Left lung (tissue), 10 donors: Measurements from ENCODE around the gene FCN1. TPM values are rescaled to one million over a fixed set of nuclear protein-coding genes. Genes with fewer than 3 reads are reported as not detected.

Source experiments
- ATAC-seq: fragments of 200-7000 bp; cut with Tn5 transposase; one replicate; pipeline ENCODE4 v1.9.1; 2020; ENCODE audit warnings: moderate library complexity
- DNase-seq, 4 donors: peaks; one replicate each; pipeline ENCODE4 v3.0.0-alpha.2; 2013 to 2020
- H3K27ac ChIP-seq, 2 donors: fragments of 200-600 bp; sonication (generic) in 1 of 2; one replicate each; pipeline versions ENCODE4 v1.5.0 to v1.8.0; 2020 to 2021
- H3K27me3 ChIP-seq, 2 donors: fragments of 200-600 bp; sonication (generic) in 1 of 2; one replicate each; pipeline versions ENCODE4 v1.5.0 to v1.8.0; 2020 to 2021
- H3K36me3 ChIP-seq, 2 donors: fragments of 200-600 bp; sonication (generic) in 1 of 2; one replicate each; pipeline versions ENCODE4 v1.5.0 to v1.8.0; 2020 to 2021
- H3K4me1 ChIP-seq, 2 donors: fragments of 200-600 bp; one replicate each; pipeline ENCODE4 v1.8.0; 2021
- H3K4me3 ChIP-seq, 2 donors: fragments of 200-600 bp; sonication (generic) in 1 of 2; one replicate each; pipeline versions ENCODE4 v1.5.0 to v1.8.0; 2020 to 2021; ENCODE audit warnings: mild to moderate bottlenecking in 1 of 2
- H3K9me3 ChIP-seq, 2 donors: fragments of 200-600 bp; sonication (generic) in 1 of 2; one replicate each; pipeline versions ENCODE4 v1.5.0 to v1.8.0; 2020 to 2021
- intact Hi-C, 2 donors: fragments of 100-400 bp; cut with DNase I; formaldehyde crosslinking; loops; one replicate each; pipeline versions ENCODE4 v1.11.2 to v1.14.2; 2022
- polyA plus RNA-seq, 6 donors: library from polyadenylated mRNA; unstranded; fragments of 120-200 nt; gene quantifications; one replicate each; pipeline ENCODE4 v1.2.1, GENCODE V29; 2013; ENCODE audit not compliant: insufficient read length in 6 of 6
- total RNA-seq, 2 donors: library from RNA; stranded (reverse); fragmentation: NEBNext Ultra II Directional; extraction: Animal tissue kit (Norgen Biotek cat#: 25700); gene quantifications; one replicate each; pipeline ENCODE4 v1.2.1, GENCODE V29; 2021
- TF ChIP-seq, protein P1 (sequence below), 2 donors: fragments of 200-600 bp; sonication (generic) in 1 of 2; IDR thresholded peaks; one replicate each; pipeline versions ENCODE4 v1.5.0 to v1.8.0; 2021; ENCODE audit warnings: antibody characterized with exemption in 2 of 2
- donor health status: DM: no; HTN: yes; CAD: no.
- donor health status: DM: no; HTN: no; CAD: no.

Gene FCN1
- total and polyA plus RNA-seq, 8 donors = 3.4 to 72.1 (median 5.7) TPM

DNA sequence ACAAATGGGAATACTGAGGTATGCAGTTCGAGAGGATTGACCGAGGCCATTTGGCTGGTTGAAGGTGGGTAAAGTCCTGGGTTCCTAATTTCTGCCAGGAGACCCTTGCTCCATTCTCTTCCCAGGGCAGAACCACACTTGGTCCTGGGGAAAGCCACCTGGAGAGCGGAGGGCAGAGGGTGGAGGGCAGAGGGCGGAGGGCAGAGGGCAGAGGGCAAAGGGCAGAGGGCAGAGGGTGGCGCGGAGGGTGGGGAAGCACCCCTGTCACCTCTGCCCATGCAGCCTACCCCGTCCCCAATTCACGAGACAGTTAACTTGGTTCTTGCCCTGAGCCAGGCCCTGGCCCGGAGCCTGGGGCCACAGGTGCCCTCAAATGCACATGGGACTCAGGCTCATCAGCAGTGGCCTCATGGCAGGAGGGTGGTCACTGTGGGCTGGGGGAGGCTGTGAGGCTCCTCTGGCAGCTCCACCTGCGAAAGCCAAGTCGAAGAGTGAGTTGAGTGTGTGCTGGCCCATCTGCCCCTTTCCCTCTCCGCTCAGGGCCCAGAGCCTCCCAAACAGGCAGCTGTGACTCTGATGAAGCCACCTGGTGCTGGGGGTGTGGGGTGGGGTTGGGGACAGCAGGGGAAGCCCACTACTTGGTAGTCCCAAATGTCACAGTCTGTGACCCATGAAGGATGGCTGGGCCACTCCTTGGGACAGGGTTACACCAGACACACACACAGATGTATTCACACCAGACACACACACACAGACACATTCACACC, 28.0 kb upstream of the FCN1 start:
- ATAC-seq (no peak), DNase-seq (no peak)
- Histone ChIP-seq H3K27me3 (peaks cover 12 to 67% of the 10 kb centered on the region in 2 donors), H3K36me3 (no peaks in the 10 kb centered on the region), H3K4me1 (no peaks in the 10 kb centered on the region), H3K9me3 (no peaks in the 10 kb centered on the region), H3K4me3 (no peak overlapping the region), H3K27ac (no peak overlapping the region)
- TF ChIP-seq, protein P1, sequence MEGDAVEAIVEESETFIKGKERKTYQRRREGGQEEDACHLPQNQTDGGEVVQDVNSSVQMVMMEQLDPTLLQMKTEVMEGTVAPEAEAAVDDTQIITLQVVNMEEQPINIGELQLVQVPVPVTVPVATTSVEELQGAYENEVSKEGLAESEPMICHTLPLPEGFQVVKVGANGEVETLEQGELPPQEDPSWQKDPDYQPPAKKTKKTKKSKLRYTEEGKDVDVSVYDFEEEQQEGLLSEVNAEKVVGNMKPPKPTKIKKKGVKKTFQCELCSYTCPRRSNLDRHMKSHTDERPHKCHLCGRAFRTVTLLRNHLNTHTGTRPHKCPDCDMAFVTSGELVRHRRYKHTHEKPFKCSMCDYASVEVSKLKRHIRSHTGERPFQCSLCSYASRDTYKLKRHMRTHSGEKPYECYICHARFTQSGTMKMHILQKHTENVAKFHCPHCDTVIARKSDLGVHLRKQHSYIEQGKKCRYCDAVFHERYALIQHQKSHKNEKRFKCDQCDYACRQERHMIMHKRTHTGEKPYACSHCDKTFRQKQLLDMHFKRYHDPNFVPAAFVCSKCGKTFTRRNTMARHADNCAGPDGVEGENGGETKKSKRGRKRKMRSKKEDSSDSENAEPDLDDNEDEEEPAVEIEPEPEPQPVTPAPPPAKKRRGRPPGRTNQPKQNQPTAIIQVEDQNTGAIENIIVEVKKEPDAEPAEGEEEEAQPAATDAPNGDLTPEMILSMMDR (IDR thresholded peaks at IDR 0.05) = no peak
- intact Hi-C loops = no loop called here

DNA sequence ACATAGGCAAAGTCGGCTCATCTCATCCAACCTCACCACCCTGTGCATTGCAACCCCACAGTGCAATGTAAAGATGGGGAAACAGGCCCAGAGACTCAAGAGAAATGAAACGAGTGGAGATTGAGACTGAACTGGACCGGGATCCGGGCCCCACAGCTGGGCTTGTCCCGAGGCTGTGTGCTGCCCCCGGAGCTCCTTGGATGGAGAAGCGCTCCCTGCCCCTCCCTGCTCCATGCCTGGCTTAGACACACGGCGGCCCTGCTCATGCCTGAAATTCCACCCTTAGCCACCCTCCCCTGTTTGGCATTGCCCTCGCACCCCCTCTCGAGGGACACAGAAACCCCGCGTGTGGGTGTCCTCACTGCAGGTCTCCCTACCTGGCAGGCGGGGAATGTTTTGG, 27.2 kb upstream of the FCN1 start:
- peak in 1 of 4 donors; percentile 23 for DNase-seq
- Histone ChIP-seq H3K36me3 (no peaks in the 10 kb centered on the region), H3K9me3 (no peaks in the 10 kb centered on the region), H3K4me1 (no peaks in the 10 kb centered on the region), H3K4me3 (no peak overlapping the region), H3K27ac (no peak overlapping the region), H3K27me3 (peaks cover 12 to 70% of the 10 kb centered on the region in 2 donors)
- intact Hi-C loops = no loop called here
- ATAC-seq = peak; percentile 11
- TF ChIP-seq, protein P1 (IDR thresholded peaks at IDR 0.05) = no peak

DNA sequence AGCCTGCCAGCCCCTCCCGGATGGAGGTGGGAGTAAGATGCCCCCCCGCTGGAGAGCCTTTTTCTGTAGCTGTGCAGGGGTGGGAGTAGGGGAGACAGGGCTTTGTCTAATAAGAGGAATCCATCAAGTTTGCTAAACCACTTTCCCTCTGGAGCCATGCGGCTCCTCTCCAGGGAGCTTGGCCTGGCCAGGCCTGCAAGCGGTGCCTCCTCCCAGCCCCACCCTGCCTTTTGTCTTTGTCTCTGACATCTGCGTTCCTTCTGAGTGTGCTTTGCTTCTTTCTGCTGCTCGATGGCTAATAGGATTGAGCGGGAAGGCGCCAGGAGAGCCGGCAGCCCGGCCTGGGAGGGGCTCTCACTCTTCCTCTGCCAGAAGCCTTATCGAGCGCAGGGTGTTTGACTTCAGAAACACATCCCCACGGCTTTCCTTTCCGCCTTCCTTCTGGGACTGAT, 26.7 kb upstream of the FCN1 start:
- no peaks in the 10 kb centered on the region for H3K4me1 ChIP-seq
- no peak overlapping the region for H3K27ac ChIP-seq
- peak in 2 of 4 donors; percentile 75 to 77 for DNase-seq
- H3K9me3 ChIP-seq = no peaks in the 10 kb centered on the region
- peaks cover 12 to 71% of the 10 kb centered on the region in 2 donors for H3K27me3 ChIP-seq
- H3K4me3 ChIP-seq = no peak overlapping the region
- no peaks in the 10 kb centered on the region for H3K36me3 ChIP-seq
- TF ChIP-seq, protein P1 (IDR thresholded peaks at IDR 0.05) = no peak
- intact Hi-C loops = no loop called here
- ATAC-seq = peak; percentile 50

DNA sequence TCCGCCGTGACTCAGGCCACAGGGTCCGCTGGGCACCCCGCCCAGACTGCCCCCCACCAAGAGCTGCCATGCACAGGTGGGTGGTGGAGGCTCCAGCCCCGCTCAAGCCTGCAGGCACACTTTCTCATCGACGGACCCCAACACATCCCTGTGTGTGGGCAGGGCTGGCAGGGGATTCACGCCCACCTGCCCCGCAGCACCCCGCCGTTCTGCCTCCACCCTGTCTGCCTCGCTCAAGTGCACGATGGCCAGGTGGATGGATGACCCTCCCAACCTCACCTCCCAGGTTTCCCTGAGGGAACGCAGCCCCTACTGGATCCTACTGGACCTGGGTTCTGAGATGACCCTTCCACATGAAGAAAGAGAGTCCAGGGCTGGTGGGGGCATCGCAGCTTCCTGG, 26.1 kb upstream of the FCN1 start:
- ATAC-seq = no peak
- Histone ChIP-seq H3K27ac (no peak overlapping the region), H3K36me3 (no peaks in the 10 kb centered on the region), H3K9me3 (no peaks in the 10 kb centered on the region), H3K27me3 (peaks cover 12 to 77% of the 10 kb centered on the region in 2 donors), H3K4me1 (no peaks in the 10 kb centered on the region), H3K4me3 (no peak overlapping the region)
- intact Hi-C loops = no loop called here
- DNase-seq = no peak
- TF ChIP-seq, protein P1 (IDR thresholded peaks at IDR 0.05) = no peak

DNA sequence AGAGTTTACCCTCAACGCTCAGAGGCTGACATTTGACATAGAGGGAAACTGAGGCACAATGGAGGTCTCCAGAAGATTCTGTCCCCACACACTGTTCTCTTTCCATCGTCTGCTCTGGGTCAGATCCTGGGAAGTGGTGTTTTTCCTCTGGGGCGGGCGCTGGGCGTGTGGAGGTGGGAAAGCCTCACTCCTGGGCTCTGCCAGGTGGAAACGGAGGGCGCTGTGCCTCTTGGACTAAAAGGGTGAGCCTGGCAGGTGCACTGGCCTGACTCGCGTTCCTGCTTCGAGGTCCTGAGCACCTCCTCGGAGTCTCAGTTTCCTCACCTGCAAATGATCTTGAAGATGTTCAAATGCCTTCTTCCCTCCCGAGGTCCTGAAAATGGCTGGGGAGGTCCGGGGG, 25.7 kb upstream of the FCN1 start:
- Histone ChIP-seq H3K4me3 (no peak overlapping the region), H3K36me3 (no peaks in the 10 kb centered on the region), H3K27ac (no peak overlapping the region), H3K9me3 (no peaks in the 10 kb centered on the region), H3K4me1 (peaks cover 0 to under 1% of the 10 kb centered on the region in 2 donors), H3K27me3 (peaks cover 12 to 81% of the 10 kb centered on the region in 2 donors)
- intact Hi-C loops = no loop called here
- ATAC-seq (no peak), DNase-seq (no peak)
- TF ChIP-seq, protein P1 (IDR thresholded peaks at IDR 0.05) = no peak
